Measurements from ENCODE around the gene POLD3. TPM values are rescaled to one million over a fixed set of nuclear protein-coding genes. Genes with fewer than 3 reads are reported as not detected.

POLD3 gene
- total and polyA plus RNA-seq, 2 of the 8 experiments (the other 6 are each of a cell fraction or from before 2014, with no cell fraction given): 18.1 to 29.3 TPM

DNA sequence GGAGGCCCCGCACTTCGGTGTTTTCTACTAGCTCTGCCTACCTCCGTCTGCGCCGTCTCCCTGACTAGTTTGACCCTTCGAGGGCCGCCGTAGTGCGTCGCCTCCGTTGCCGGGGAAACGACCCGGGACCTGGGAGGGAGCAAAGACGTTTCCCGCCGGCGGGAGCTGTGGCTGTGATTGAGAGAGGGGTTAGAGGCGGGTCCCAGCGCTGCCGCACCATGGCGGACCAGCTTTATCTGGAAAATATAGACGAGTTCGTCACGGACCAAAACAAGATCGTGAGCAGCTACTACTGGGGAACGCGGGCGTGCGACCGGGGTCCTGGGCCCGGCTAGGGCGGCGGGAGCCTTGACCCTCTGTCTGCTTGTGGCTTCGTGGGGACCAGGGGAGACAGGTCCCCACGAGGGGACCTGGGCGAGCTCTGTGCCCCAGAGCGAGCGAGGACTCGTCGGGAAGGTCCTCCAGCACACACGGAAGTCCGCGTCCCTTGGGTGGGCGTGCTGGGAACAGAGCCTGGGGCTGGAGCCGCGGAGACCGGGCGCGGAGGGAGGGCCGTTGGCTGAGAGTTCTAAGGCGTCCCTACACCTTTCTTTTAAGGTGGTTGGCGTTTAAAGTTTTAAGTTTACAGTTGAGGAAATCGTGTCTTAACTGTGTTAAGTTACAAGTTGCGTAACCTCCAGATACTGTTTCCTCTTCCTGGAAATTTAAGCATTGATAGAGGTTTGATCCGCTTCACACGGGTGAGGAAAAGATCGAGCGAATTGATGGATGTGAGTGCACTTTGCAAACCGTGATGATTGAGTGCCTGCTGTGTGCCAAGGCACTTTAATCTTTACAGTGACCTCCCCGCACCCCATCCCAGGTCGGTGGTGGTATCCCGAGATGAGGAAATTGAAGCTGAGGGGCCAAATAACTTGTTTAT is at the start of gene POLD3 (continued):
- TF ChIP-seq POLR2A (IDR thresholded peaks at IDR 0.05; ENCODE audit: control extremely low read depth in 1 of 2, low read depth in 2 of 2, low read length in 2 of 2) (peak; percentile 63 to 79), ASH2L (IDR thresholded peaks at IDR 0.05; ENCODE audit: low read length) (peak; percentile 92), CBX8 (IDR thresholded peaks at IDR 0.05; ENCODE audit: borderline replicate concordance, low read depth, low read length) (no peak), POLR2AphosphoS5 (IDR thresholded peaks at IDR 0.05; ENCODE audit: low read depth, low read length) (peak; percentile 66; the same call in 1 of the 2 replicates)
